NCI-H1436 (cell line): ENCODE data around the gene SNHG17.
"Not testable (repeated sequence)": the region's sequence is repeated elsewhere in the genome, so short reads cannot be mapped to it uniquely, and the experiment has no call there.

Experiments used
- DNase-seq: peaks from one replicate; lab custom pipeline; 2025; lab: John Stamatoyannopoulos, UW

SNHG17 gene

DNA sequence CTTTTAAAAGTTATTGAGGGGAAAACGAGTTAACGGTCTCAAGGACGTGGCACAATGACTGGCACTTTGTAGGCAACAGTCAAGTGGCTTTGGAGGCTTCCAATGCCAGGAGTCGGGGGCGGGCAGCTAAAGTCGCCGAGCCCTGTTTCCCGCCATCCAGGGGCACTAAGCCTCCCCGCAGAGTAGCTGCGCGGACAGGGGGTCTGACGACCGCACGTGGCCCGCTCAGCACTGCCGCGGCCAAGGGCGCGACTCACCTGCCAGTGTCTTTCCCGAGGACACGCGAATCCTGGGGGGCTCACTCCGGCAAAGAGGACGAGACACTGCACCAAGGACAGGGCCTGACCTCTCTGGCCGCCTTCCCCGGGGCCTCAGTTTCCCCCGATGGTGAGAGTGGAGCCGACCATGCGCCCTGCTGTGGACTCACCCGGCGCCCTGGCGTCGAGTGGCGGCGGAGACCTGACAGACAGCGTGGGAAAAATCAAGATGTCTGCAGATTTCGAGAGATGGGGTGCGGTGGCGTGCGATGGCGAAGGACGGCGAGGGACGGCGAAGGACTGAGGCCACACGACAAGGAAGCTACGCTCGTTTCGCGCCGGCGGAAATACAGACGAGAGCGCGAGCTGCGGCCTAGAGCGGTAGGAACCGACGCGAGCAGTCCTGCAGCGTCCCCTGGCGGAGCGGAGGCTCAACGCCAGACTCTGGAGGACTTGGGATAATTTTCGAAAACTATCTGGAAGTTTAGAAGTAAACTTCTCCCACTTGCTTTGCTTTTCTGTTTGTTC lies at the start of gene SNHG17:
Gene SNHG17 (minus strand): TSS at position 559 of the 785 bp plus-strand sequence.
- peak; percentile 92 for DNase-seq

GRCh38 chr20:38479596-38479995 lies 44.5 kb upstream of the SNHG17 start:
- no peak for DNase-seq

- no peak for DNase-seq
These were observed 42.6 kb upstream of the SNHG17 start for GRCh38 chr20:38477747-38478146.

DNA sequence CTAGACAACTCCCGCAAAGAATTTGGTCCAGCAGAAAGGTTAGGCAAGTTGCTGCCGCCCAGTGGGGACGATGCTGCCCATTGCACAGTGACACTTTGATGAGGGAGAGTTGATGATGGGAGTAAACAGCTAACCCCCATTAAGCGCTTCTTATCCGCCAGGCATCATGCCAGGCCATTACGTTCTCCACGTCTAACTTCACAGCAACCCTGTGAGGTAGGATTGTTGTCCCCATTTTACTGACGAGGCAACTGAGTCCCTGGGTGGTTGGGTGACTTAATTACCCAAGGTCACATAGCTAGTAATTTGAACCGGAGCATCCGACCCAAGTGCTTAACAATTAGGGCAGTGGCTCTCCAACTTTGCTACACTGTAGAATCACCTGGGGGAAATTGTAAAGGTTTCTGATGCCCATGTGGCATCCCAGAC lies 38.3 kb upstream of the SNHG17 start:
- no peak for DNase-seq

DNA sequence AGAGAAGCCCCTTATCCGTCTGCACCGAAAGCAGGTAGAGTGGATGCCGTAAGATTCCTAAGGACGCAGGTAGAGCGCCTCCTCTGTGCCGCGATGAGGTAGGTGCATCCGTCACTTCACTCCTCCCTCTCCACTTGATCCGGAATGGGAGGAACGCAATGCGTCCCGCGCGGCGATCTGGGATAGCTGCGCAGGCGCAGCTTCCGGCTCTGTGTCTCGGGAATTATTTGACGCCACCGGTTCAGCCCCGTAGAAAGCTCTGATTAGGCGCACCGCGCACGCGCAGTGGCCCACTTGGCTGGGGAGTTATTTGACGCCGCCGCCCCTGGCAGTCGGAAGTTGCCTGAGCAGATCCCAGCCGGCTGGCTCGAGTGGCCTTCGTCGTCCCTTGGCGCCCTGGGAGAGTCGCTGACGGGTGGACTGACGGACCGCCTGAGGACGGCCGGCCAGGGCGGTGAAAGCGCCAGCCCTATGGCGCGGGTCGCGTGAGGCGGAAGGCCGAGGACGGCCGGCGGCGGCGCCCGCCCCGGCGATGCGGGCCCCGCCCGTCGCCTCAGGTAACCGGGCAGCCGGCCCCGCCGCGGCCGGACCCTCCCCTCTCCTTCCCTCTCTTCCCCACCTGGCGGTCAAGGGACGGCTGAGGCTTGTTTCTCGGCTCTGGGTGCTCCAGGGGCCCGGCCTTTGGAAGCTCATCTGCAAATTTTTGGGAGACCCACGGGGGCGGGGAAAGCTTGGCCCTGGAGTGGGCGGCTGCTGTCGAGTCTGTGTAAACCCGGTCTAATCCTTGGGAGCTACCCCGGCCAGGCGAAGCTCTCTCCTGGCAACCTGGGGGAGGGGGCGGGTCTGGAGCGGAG lies 37.6 kb upstream of the SNHG17 start, which contains the start of gene RALGAPB:
Gene RALGAPB (plus strand): TSS at position 331 of the 854 bp plus-strand sequence. CDS start 15,590 bp downstream, outside the sequence.
- peak; percentile 99 for DNase-seq

- DNase-seq, result no peak
These were observed 36.9 kb upstream of the SNHG17 start for GRCh38 chr20:38471987-38472512.

- DNase-seq, result no peak
These were observed 36.1 kb upstream of the SNHG17 start for GRCh38 chr20:38471245-38471644.

GRCh38 chr20:38466983-38467382 lies 31.9 kb upstream of the SNHG17 start:
- no peak for DNase-seq

DNA sequence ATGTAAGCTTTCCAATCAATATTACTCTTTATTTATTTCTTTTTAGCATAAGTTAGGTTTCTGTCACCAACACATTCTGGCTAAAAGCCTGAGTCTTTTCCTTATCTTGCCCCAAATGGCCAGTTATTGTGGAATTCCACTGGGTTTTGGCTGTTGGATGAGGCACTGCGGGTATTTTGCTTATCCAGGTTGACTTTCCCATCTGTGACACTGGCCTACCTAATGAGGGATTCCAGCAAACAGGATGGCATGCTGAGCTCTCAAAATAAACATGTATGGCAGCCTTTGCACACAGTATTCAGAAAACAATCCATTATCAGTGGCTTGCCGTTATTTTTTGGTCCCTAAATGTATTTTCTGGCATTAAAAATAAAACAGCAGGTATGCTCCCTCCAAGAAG lies 31.0 kb upstream of the SNHG17 start:
- DNase-seq, result no peak

DNA sequence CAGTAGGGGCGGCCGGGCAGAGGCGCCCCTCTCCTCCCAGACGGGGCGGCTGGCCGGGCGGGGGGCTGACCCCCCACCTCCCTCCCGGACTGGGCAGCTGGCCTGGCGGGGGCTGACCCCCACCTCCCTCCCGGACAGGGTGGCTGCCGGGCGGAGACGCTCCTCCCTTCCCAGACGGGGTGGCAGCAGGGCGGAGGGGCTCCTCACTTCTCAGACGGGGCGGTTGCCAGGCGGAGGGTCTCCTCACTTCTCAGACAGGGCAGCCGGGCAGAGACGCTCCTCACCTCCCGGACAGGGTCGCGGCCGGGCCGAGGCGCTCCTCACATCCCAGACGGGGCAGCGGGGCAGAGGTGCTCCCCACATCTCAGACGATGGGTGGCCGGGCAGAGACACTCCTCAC lies 26.4 kb upstream of the SNHG17 start:
- not testable (repeated sequence) for DNase-seq

DNA sequence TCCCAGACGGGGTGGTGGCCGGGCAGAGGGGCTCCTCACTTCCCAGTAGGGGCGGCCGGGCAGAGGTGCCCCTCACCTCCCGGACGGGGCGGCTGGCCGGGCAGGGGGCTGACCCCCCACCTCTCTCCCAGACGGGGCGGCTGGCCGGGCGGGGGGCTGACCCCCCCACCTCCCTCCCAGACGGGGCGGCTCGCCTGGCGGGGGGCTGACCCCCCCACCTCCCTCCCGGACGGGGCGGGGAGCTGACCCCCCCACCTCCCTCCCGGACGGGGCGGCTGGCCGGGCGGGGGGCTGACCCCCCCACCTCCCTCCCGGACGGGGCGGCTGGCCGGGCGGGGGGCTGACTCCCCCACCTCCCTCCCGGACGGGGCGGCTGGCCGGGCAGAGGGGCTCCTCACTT lies 26.0 kb upstream of the SNHG17 start:
- DNase-seq, result not testable (repeated sequence)

DNA sequence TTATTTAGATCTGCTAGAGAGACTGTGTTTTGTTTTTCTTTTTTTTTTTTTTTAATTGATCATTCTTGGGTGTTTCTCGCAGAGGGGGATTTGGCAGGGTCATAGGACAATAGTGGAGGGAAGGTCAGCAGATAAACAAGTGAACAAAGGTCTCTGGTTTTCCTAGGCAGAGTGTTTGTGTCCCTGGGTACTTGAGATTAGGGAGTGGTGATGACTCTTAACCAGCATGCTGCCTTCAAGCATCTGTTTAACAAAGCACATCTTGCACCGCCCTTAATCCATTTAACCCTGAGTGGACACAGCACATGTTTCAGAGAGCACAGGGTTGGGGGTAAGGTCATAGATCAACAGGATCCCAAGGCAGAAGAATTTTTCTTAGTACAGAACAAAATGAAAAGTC lies 25.5 kb upstream of the SNHG17 start:
- DNase-seq, result not testable (repeated sequence)

GRCh38 chr20:38460040-38460623 lies 25.0 kb upstream of the SNHG17 start:
- peak; percentile 3 for DNase-seq

GRCh38 chr20:38458314-38458713 lies 23.2 kb upstream of the SNHG17 start:
- DNase-seq, result no peak

DNA sequence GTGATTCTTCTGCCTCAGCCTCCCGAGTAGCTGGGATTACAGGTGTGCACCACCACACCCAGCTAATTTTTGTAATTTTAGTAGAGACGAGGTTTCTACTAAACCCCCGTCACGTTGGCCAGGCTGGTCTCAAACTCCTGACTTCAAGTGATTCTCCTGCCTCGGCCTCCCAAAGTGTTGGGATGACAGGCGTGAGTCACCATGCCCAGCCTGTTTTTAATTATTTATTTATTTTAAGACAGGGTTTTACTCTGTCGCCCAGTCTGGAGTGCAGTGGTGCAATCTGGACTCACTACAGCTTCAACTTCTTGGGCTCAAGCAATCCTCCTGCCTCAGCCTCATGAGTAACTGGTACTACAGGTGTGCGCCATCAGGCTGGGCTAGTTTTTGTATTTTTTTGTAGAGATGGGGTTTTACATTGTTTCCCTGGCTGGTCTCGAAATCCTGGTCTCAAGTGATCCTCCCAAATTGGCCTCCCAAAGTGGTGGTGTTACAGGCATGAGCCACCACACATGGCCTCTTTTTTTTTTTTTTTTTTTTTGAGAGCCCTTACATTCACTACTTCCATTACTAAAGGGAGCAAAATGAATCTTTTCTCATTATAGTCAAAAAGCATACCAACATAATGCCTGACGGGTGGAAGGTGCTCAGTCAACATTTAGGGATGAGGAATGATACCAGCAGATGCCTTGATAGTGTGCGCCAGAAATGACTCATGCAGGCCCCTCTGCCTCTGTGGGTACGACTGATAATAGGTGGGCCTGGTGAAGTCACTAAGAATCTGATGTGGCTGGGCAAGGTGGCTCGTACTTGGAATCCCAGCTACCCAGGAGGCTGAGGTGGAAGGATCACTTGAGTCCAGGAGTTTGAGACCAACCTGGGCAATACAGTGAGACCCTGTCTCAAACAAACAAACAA lies 19.7 kb upstream of the SNHG17 start:
- DNase-seq, result no peak

DNA sequence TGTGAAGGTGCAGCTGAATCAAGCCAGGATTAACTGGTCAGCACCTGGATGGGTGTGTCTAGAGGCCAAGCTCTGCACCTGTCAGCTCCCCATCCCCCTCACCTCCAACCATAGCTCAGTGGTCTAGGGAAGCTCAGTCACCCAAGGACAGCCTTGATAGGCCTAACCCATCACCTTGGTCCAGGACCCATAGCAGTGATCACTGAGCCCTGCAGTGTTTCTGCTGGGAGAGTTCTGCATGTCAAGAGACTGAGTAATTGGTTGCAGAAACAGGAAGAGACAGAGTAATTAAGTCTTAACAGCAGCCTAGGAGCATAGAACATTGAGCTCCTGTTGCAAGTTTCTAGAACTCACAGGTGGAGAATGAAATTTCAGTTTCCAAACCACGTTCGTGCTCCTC lies 18.8 kb upstream of the SNHG17 start:
- no peak for DNase-seq

DNA sequence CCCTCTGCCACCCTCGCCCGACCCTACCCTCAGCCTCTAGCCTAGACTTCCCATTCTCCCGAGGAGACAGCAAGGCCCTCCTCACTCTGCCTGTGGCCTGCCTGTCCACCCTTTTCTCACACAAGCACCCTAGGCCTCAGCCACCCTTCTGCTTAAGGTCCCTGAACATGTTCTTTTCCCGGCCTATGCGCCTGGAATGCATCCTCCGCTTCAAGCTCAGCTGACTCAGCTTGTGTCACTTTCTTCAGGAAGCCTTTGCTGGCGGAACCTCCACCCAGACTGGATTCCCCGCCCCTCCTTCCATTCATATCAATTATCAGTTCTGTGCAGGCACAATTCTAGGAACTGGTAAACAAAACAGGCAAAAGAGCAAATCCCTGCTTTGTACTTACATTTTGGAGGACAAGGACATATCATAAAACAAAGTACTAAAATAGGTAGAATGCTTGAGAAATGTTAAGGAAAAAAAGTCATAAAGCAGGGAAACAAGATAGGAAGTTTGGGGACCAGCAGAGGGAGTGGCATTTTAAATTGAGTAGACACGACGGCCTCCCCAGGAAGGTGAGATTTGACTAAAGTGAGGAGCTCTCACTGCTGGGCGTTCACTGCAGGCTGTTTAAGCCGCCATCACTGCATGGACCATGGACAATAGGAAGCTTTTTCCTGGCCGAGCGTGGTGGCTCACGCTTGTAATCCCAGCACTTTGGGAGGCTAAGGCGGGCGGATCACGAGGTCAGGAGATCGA lies 17.9 kb upstream of the SNHG17 start:
- DNase-seq, result no peak

GRCh38 chr20:38450412-38450975 lies 15.4 kb upstream of the SNHG17 start:
- DNase-seq, result no peak

DNA sequence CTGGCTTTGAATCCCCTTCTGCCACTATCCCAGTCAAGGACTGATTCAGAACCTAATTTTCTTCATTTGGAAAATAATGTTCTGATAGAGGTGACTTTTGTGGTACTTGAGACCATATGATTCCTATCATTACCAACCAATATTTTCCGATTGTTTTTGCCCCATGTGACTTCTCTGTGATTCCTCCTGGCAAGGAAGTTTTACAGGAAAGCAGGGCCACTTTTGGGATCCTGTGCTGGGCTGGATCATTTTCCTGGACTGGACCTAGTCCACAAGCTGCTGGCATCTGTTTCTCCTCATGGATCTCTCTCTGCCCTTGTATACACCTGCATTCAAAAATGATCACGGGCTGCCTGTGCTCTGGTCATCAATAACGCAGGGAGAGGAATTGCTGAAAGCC lies 13.9 kb upstream of the SNHG17 start:
- DNase-seq, result no peak
